ENCODE results near the gene DKK2.

DKK2 gene

DNA sequence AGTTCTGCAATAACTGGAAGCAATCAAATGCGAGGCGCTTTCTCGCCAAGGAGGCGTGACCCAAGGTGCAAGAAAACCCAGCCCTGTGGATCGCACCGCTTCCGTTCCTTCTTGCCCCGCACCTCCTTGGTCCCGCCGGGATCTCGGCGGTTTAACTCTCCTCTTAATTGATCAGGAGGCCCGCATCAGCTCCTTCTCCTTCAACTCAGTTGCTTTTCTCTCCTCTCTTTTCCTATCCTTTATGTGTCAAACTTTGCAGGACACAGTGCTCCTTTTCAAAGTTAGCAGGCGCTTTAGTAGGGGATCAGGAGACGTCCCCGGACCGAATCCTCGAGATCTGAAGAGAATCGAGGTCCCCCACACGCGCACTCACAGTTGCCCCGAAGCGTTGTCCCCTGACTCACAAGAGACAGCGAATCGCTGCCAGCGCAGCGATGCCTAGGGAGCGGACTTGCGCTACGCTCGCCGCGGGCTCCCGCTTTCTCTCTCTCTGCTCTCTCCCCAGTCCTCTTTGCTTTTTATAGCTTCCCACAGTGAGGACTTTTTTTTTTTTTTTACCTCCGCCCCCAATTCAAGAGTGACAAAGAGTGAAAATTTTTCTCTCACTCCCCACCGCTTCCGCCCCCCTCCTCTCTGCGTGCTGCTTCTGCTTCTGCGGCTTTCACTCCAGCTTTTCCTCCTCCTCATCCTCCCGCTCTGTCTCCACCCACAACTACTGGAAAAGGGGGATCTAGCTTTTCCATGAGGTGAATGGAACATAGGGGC is at the start of gene DKK2:
Gene DKK2 (minus strand): TSS at position 495 of the 765 bp plus-strand sequence. CDS start 722 bp downstream, outside the sequence.
- no peak for DNase-seq

DNA sequence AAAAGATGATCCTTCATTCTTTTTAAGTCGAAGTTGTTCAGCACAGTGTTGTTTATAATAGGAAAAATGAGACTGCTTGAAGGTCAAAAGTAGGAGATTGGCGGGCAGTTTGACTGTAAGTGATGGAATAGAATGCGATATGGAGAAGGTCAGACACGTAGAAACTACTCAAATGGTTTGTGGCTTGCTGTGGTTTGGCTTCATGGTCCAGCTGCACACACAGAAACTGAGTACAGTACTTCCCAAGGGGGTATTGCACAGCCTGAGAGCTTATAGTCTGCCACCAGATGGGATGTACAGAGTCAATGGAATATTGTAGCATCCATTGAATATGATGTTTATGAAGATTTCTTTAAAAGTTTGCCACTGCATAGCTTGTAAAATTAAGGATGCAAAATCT is 41.1 kb upstream of the DKK2 start:
- no peak for DNase-seq

DNA sequence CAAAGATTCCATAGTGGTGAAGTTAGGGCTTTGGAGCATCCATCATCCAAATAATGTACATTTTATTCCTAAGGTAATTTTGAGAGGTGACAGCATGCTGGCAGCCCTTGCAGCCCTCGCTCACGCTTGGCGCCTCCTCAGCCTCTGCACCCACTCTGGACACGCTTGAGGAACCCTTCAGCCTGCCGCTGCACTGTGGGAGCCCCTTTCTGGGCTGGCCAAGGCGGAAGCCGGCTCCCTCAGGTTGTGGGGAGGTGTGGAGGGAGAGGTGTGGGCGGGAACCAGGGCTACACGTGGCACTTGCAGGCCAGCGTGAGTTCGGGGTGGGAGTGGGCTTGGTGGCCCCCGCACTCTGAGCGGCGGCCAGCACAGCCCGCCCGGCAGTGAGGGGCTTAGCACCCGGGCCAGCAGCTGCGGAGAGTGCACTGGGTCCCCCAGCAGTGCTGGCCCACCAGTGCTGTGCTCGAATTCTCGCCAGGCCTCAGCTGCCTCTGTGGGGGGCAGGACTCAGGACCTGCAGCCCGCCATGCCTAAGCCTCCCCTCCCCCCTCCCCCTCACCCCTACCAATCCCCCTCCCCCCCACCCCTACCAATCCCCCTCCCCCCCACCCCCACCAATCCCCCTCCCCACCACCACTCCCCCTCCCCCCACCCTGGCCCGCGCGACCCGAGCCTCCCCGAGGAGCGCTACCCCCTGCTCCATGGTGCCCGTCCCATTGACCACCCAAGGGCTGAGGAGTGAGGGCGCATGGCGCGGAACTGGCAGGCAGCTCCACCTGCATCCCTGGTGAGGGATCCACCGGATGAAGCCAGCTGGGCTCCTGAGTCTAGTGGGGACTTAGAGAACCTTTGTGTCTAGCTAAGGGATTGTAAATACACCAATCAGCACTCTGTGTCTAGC is 37.0 kb upstream of the DKK2 start:
- no peak for DNase-seq

DNA sequence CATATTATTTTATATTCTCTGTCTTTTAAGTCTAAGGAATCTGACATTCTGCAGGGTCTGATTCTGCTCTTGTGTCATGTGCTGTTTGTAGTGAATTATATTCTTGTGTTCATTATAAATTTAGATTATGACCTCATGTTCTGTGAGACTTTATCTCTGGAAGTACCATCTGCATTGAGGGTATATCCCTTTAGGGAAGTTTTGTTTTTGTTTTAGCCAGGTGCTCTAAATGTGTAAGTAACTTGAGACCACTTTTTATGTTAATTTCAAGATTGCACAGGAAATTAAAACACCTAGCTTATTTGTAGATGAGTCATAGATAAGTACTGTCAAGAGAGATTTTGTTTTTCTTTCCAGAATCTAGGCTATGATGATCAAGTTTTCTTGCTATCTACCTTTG is 35.0 kb upstream of the DKK2 start:
- no peak for DNase-seq

DNA sequence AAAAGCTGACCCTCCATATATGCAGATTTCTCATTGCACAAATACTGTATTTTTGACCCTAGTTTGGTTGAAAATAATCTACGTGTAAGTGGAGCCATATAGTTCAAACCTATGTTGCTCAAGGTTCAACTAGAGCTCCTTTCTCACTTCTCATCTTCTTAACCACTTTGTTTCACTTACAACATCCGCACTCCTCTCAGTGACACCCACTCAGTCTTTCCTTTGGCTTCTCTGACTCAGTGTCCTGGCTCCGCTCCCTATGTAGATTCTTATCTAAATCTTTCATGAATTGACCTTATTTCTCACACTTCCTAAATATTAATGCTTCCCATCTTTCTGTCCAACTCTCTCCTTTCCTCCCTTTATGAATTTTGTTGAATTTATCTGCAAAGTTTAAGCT is 32.9 kb upstream of the DKK2 start:
- no peak for DNase-seq

DNA sequence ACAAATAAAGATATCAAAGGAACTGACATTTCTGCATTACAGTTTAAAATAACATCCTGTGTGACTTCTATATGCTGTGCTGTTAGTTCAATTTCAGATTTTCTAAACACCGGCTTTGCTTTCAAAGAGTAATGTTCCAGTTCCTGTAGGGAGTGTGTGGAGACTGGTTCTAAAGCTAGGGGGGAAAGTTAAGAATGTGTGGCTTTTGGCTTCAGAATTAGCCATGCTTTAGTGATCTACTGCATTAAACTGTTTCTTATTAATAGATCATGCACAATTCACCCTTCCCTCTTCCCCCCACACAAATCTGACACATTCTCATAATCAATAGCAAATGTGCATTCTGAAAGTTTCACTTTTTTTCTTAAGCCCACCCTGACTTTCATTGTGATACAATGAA is 32.0 kb upstream of the DKK2 start:
- DNase-seq = no peak

DNA sequence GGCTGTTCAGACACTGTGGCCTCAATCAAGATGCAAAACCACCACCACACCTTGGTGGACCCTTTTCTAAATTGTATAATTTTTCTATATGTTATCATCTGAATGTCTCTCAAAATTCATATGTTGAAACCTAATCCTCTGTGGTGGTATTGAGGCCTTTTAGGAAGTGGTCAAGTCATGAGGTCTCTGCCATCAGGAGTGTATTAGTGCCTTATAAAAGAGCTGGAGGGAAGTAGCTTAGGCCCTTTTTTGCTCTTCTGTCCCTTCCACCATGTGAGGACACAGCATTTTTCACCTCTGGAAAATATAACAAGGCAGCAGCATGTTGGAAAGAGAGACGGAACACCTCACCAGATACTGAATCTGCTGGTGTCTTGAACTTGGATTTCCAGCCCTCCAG is 30.5 kb upstream of the DKK2 start:
- no peak for DNase-seq

GRCh38 chr4:107065201-107065600 is 29.1 kb upstream of the DKK2 start:
- no peak for DNase-seq

DNA sequence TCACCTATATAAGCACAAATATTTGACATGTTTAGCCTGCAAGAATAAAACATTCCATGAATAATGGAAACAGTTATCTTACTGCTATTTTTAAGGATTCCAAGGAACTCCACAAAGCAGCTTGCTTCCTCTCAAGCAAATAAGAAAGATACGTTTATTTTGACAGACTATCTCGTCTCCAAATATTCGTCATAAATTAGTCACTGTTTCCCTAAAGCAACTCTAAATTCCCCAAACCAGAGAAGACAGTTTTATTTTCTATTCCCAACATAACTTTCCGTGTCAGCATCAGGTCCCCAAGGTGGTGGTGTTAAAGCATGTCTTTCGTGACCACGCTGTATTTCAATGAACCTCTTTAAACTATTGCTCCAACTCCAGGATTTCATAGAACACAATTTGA is 24.3 kb upstream of the DKK2 start:
- no peak for DNase-seq

GRCh38 chr4:107058828-107059227 is 22.7 kb upstream of the DKK2 start:
- no peak for DNase-seq

- no peak for DNase-seq
Measured at GRCh38 chr4:107050525-107051135, 14.5 kb upstream of the DKK2 start.

DNA sequence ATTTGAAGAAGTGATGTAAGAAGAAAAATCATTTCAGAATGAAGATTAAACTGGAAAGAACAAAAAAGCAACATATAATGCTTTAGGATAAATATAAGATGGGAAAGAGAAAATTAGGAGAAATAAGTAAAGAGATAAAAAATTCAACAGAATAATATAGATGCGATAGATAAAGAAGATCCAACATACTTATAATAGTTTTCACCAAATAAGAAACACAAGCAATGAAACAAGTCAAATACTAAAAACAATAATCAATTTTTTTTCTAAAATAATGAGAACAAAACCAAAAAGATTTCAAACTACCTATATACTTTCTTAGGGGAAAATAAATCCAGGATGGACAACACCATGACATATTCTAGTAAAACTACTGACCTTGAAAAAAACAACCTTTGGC is 10.1 kb upstream of the DKK2 start:
- DNase-seq = no peak

- no peak for DNase-seq
Measured at GRCh38 chr4:107044170-107044569, 8.1 kb upstream of the DKK2 start.

- DNase-seq = no peak
Measured at GRCh38 chr4:107037199-107037584, 1.1 kb upstream of the DKK2 start.

GRCh38 chr4:107036584-107037198 is 578 bp upstream of the DKK2 start:
- DNase-seq = no peak

- no peak for DNase-seq
Measured at GRCh38 chr4:107034996-107035818, 906 bp downstream of the DKK2 start.

DNA sequence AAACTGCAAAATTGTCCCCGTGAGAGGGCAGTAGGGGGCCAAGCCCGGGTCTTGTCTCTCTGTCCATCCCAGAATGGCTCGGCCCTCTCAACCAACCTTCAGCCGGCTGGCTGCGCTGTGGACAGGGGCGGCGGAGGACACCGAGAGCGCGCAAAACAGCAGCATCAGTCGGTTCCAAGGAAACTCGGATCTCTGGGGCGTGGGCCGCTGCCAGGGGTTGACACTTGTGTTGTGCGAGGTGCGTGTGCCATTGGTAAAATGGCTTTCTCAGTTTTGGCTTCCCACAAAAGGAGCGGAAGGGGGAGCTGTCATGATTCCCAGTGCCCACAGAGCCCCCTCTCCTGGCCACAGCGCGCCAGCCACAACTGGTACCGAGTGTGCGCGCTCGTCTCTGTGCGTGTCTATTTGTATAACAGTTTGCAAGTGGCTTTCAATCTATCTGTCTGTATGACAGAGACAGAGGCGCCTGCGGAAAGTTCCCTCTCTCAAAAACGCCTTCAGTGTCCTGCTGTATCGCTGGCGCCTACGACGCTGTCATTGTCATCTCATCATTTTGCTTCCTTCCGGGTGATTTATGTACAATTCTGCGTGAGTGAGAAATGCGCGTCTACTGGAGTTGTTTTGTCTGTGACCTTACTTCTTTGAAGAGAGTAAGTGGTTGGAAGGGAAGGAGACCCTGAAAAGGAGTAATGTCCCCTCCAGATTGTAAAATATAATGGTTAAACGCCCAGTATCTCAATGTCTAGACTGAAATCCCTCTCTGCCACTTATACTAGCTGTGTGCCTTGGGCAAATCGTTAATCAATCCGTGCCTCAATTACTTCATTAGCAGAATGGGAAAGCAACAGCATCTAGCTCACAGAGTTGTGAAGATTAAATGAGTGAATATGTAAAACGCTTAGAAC is 1.8 kb downstream of the DKK2 start:
- no peak for DNase-seq

GRCh38 chr4:107027379-107027778 is 8.7 kb downstream of the DKK2 start:
- DNase-seq = no peak

DNA sequence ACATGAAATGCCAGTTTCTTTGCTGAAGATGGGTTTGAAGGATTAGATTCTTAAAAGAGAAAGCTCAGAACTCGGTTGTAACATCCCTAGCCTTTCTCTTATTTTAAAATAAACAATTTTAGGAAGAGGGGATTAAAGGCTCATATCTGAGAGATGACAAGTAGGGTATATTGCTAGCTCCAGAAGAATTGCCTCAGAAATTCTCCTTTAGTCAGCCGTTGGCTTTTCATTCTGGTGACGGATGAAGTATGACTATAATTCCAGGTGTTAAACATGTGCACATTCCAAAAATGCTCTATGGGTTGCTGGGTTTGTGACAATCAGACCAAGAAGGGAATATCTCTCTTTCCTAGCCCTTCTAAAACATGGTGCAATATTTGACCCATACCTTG is 17.8 kb downstream of the DKK2 start:
- no peak for DNase-seq

DNA sequence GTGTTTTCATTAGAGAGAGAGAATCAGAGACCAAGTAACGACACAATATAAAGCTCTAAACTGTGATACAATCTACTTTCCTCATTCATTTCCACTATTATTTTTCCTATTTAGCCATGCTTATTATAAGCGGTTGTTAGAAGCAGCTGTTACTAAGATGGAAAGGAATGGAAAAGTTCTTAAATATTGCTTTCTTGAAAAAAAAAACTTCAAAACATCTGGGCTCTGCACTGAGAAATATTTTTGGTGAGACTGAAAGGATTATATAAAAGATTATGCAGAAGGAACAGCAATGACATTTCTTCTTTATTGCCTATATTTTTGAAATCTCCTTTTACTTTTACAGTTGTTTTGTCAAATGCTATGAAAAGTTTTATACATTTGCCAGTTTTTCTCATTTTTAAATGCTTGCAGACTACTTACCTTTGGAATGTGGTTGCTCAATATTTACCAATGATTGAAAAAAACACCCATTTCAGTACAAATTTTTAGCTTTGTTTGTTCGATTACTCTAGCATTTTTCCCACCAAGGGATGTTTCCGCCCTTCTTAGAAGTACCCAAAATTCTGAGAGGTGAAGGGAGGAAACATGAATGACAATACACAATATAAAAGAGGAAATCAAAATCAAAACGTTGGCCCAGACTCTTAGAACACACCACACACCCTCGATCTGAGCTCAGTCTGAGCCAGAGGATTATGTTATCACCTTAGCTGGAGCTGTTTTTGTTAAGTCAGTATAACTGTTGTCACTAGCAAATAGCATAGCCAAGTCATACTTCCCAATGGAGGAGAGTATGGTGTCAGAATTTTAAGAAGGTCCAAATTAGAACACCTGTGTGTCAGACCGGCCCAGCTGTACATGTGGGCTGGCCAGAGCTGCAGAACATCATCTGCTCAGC is 18.4 kb downstream of the DKK2 start:
- no peak for DNase-seq

Measured in NCI-H446 treated with DMSO at 0.1 percent for 48 hours (cell line).